ENCODE data around the gene EPS8.
A peak's percentile ranks its signal among the peaks of the same experiment; 100 is the strongest.

The EPS8 gene

DNA sequence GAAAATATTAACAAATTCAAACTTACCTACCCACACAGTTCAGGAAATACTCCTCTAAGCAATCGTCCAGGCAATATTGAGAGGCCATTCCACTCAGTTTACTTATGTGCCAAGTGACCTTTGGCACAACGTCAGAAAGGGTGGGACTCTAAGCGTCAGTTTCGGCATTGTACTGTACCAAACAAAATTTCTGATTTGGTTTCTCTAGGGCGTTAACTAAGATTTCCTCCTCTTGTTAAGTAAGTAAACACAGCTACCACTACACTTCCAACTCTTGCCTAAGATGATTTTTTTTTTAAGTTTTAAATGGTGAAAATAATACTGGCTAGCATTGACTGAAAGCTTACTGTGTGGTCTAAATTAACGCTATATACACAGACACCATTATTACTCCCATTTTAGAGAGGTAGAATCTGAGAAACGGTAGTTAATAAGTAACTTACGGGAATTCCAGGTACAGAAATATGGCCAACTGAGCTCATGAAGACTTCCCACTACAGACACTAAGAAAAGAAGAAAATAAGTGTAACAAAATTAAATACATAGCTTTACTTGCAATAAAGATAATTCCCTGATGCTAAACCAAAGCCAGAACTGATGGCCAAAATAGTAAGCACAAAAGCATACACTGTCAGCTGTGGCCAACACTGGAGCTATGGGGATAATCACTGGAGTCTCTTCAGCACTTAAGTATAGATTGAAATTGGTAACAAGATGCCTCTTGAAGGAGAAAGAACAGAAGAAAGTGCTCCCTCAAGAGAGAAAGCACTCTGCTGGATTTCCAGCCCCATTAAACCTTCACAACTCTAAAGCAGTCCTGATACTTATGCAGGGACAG, 76.1 kb downstream of the EPS8 start:
- DNase-seq, result no peak

- no peak for DNase-seq
Observed at GRCh38 chr12:15712160-15712559, 77.0 kb downstream of the EPS8 start.

DNA sequence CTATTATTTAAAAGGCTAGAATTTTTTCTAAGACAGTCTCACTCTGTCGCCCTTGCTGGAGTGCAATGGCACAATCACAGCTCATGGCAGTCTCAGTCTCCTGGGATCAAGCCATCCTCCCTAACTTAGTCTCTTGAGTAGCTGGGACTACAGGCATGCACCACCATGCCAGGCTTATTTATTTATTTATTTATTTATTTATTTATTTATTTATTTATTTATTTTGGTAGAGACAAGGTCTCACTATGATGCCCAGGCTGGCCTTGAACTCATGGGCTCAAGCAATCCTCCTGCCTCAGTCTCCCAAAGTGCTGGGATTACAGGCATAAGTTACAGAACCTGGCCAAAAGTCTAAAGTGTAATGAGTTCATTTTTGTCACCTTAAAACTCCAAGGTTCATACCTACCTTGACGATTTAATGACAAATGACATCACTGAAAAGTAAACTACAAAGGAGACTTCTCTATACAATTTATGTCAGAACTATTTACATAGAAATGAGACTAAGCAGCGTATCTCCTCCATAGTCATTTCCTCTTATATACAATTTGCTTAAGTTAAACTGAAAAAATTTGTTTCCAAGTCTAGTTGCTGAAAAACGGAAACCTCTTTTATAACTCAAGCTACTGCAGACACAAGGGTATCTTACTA, 78.2 kb downstream of the EPS8 start:
- no peak for DNase-seq

DNA sequence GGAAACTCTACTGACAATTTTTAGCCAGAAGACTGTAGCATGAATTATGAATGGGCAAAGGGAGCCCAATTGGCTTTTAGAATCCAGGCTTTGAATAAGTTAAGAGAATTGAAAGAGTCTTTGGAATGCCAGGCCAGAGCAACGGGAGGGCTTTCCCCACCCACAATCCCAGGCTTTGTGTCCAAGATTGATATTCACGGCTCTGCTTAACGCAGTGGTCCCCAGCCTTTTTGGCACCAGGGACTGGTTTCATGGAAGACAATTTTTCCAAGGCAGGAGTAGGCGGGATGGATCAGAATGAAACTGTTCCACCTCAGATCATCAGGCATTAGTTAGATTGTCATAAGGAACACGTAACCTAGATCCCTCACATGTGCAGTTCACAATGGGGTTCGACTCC, 79.6 kb downstream of the EPS8 start:
- DNase-seq, result no peak

DNA sequence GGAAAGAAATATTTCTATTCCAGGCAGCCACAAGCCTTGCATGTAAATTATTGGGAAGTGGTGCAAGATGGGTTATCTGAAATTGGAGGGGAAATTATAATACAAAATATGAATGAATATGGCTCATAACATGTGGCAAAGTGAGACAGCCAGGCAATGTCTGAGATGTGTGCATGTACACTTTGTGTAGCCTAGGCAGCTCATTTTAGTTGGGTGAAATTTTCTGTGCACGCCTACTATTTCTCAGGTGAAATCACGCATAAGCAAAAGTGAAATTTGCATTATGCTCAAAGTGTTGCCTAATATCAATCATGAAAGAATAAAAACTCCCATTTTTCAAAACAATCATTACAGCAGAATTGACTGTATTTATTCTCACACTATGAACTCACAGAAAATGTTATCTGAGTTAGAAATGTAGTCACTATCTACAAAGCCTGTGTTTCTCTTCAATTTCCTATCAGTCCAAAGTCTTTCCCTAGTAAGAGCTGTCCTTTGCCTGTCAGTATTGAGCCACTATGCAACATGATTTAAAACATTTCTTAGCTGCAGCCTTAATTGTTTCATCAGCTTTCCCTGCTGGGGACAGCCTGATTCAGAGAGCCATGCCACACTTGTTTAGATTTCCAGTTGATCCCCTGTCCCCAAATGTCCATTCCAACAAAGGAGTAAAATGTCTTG, 80.7 kb downstream of the EPS8 start:
- no peak for DNase-seq

- no peak for DNase-seq
Observed at GRCh38 chr12:15707516-15708199, 81.5 kb downstream of the EPS8 start.

- no peak for DNase-seq
Observed at GRCh38 chr12:15706010-15706676, 83.0 kb downstream of the EPS8 start.

GRCh38 chr12:15705606-15706005, 83.6 kb downstream of the EPS8 start:
- no peak for DNase-seq

- DNase-seq, result no peak
Observed at GRCh38 chr12:15702276-15702675, 86.9 kb downstream of the EPS8 start.

- DNase-seq, result no peak
Observed at GRCh38 chr12:15701631-15702156, 87.5 kb downstream of the EPS8 start.

- no peak for DNase-seq
Observed at GRCh38 chr12:15701206-15701605, 88.0 kb downstream of the EPS8 start.

- DNase-seq, result peak; percentile 35
Observed at GRCh38 chr12:15700595-15700994, 88.6 kb downstream of the EPS8 start.

- DNase-seq, result no peak
Observed at GRCh38 chr12:15699886-15700285, 89.3 kb downstream of the EPS8 start.

DNA sequence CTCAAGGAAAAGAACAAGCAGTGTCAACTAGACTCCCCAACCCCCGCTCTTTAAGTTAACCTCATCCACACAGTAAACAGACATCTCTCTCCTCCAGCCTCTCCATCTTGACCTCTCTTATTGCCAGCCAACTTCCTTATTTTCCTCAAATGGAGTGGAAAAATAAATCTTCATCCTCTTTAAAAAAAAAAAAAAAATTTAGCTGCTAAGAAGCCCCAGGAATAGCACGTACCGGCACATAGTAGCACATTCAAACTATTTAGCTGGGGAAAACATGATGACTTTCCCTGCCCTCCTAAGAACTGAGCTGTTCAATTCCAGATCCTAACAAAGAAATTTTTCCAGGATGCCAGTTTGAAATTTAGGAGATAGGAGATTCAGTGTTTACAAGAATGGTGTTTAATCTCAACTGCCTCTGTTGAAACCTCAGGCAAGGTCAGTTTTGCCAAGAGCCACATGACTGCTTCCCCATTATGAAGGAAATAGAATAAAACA, 90.8 kb downstream of the EPS8 start:
- DNase-seq, result no peak

DNA sequence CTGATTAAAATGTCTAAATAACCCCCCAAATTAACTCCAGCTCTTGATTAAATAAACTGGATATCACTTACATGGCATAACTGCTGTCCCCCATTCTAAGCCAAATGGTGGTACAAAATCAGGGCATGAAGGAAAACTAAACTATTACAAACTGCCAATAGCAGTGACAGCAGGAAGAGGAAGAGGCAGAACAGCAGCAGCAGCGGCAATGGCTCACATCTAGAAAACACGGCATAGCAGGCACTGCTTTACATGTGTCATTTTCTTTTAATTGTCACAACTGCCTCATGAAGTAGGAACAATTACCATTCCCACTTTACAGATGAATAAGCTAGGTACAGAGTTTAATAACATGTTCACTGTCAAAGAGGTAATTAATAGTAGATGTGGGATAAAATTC, 92.0 kb downstream of the EPS8 start:
- no peak for DNase-seq

- DNase-seq, result no peak
Observed at GRCh38 chr12:15693228-15693911, 95.8 kb downstream of the EPS8 start.

- DNase-seq, result no peak
Observed at GRCh38 chr12:15691388-15691787, 97.8 kb downstream of the EPS8 start.

- DNase-seq, result no peak
Observed at GRCh38 chr12:15690320-15690719, 98.9 kb downstream of the EPS8 start.

- no peak for DNase-seq
Observed at GRCh38 chr12:15689751-15690191, 99.4 kb downstream of the EPS8 start.

- no peak for DNase-seq
Observed at GRCh38 chr12:15688838-15689625, 100.2 kb downstream of the EPS8 start.
